ENCODE data around the gene NR4A3. TPM values are rescaled to one million over a fixed set of nuclear protein-coding genes. Genes with fewer than 3 reads are reported as not detected.

Gene NR4A3
- total and polyA plus RNA-seq, 9 of the 15 experiments (the other 6 are each of a cell fraction or from before 2014, with no cell fraction given): 0.04 to 0.07 TPM; not detected in 7

DNA sequence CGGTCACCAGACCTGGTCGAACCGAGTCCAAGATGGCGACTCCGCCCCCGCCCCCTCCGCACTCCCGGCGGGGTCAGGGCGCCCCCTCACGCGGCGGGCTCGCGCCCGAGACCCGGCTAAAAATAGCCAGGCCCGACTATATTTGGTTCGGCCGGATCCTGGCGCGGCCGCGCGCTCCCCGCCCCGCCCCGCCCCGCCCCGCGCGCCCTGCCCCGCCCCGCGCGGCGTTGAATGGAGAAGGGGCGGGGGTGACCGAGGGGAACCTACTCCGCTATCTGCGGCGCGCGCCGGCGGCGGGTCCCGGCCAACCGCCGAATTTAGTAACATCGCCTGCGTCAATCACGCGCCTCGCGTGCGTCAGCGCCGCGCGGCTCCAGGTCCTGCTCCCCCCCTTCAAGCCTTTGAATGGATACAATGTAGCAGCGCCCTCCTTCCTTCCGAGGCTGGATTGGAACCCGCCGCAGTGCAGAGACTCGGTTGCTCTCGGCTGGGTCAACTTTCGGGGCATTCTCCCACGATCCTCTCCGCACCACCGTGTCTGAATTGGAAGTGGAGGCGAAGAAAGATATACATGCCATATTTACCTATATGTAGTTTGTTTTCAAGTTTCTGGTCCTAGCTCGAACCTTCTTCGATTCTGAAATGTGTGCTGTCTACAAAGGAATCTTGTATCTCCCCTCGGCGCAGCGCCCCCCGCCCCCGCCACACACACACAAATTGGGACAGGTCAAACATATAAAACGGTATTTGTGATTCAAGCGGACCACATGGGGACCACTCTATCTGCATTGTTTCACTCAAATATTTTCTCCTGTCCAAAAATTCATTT, 1.6 kb upstream of the NR4A3 start (continued):
- TF ChIP-seq, protein P1, sequence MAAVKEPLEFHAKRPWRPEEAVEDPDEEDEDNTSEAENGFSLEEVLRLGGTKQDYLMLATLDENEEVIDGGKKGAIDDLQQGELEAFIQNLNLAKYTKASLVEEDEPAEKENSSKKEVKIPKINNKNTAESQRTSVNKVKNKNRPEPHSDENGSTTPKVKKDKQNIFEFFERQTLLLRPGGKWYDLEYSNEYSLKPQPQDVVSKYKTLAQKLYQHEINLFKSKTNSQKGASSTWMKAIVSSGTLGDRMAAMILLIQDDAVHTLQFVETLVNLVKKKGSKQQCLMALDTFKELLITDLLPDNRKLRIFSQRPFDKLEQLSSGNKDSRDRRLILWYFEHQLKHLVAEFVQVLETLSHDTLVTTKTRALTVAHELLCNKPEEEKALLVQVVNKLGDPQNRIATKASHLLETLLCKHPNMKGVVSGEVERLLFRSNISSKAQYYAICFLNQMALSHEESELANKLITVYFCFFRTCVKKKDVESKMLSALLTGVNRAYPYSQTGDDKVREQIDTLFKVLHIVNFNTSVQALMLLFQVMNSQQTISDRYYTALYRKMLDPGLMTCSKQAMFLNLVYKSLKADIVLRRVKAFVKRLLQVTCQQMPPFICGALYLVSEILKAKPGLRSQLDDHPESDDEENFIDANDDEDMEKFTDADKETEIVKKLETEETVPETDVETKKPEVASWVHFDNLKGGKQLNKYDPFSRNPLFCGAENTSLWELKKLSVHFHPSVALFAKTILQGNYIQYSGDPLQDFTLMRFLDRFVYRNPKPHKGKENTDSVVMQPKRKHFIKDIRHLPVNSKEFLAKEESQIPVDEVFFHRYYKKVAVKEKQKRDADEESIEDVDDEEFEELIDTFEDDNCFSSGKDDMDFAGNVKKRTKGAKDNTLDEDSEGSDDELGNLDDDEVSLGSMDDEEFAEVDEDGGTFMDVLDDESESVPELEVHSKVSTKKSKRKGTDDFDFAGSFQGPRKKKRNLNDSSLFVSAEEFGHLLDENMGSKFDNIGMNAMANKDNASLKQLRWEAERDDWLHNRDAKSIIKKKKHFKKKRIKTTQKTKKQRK (IDR thresholded peaks at IDR 0.05; ENCODE audit: borderline replicate concordance, low read depth, low read length): no peak
- TF ChIP-seq MTA2 (IDR thresholded peaks at IDR 0.05; ENCODE audit: low read depth) (no peak), ZBTB1 (CRISPR knock-in tag; IDR thresholded peaks at IDR 0.05; ENCODE audit: borderline replicate concordance, low read depth) (no peak), ZNF431 (CRISPR knock-in tag; IDR thresholded peaks at IDR 0.05) (no peak), TEAD2 (tag; IDR thresholded peaks at IDR 0.05) (no peak), ZC3H4 (CRISPR knock-in tag; IDR thresholded peaks at IDR 0.05; ENCODE audit: borderline replicate concordance) (no peak), ZBTB8A (IDR thresholded peaks at IDR 0.05; ENCODE audit: partially characterized antibody) (no peak), HMGXB4 (CRISPR knock-in tag; IDR thresholded peaks at IDR 0.05) (no peak), CBX8 (IDR thresholded peaks at IDR 0.05; ENCODE audit: borderline replicate concordance, extremely low read depth, low read depth, low read length, poor library complexity, severe bottlenecking) (no peak), KLF13 (tag; IDR thresholded peaks at IDR 0.05; ENCODE audit: borderline replicate concordance, low read depth) (no peak), CBFA2T2 (conservative IDR thresholded peaks at IDR 0.05) (no peak), RFX1 (IDR thresholded peaks at IDR 0.05) (no peak), XRCC5 (IDR thresholded peaks at IDR 0.05; ENCODE audit: low read depth, low read length) (peak; percentile 22; the same call in 1 of the 2 replicates), AFF4 (CRISPR knock-in tag; IDR thresholded peaks at IDR 0.05) (0 out of 2 replicates have a peak, but pooled peaks have one; percentile 11), MAZ (CRISPR knock-in tag; conservative IDR thresholded peaks at IDR 0.05 in 1 of 2, IDR thresholded peaks at IDR 0.05 in 1 of 2) (peak in 1 of 2 experiments; percentile 92; a peak in 3 of 4 replicates), ZNF239 (CRISPR knock-in tag; IDR thresholded peaks at IDR 0.05) (no peak), POLR3G (IDR thresholded peaks at IDR 0.05; ENCODE audit: extremely low read depth, insufficient read length, insufficient replicate concordance) (no peak), NCOA4 (IDR thresholded peaks at IDR 0.05; ENCODE audit: partially characterized antibody) (no peak)
